Airway epithelial cell (primary cell): Measurements from ENCODE around the gene PDS5A. TPM values are rescaled to one million over a fixed set of nuclear protein-coding genes. Genes with fewer than 3 reads are reported as not detected.

Experiments
- total RNA-seq: library from RNA; depleted of rRNA; stranded (reverse); fragments of >200 nt; gene quantifications from 2 replicates; pipeline ENCODE4 v1.2.3, GENCODE V29; 2015

PDS5A gene, protein sequence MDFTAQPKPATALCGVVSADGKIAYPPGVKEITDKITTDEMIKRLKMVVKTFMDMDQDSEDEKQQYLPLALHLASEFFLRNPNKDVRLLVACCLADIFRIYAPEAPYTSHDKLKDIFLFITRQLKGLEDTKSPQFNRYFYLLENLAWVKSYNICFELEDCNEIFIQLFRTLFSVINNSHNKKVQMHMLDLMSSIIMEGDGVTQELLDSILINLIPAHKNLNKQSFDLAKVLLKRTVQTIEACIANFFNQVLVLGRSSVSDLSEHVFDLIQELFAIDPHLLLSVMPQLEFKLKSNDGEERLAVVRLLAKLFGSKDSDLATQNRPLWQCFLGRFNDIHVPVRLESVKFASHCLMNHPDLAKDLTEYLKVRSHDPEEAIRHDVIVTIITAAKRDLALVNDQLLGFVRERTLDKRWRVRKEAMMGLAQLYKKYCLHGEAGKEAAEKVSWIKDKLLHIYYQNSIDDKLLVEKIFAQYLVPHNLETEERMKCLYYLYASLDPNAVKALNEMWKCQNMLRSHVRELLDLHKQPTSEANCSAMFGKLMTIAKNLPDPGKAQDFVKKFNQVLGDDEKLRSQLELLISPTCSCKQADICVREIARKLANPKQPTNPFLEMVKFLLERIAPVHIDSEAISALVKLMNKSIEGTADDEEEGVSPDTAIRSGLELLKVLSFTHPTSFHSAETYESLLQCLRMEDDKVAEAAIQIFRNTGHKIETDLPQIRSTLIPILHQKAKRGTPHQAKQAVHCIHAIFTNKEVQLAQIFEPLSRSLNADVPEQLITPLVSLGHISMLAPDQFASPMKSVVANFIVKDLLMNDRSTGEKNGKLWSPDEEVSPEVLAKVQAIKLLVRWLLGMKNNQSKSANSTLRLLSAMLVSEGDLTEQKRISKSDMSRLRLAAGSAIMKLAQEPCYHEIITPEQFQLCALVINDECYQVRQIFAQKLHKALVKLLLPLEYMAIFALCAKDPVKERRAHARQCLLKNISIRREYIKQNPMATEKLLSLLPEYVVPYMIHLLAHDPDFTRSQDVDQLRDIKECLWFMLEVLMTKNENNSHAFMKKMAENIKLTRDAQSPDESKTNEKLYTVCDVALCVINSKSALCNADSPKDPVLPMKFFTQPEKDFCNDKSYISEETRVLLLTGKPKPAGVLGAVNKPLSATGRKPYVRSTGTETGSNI (N-terminal part only)
- 47.2 and 49.2 TPM in 2 replicates for total RNA-seq

DNA sequence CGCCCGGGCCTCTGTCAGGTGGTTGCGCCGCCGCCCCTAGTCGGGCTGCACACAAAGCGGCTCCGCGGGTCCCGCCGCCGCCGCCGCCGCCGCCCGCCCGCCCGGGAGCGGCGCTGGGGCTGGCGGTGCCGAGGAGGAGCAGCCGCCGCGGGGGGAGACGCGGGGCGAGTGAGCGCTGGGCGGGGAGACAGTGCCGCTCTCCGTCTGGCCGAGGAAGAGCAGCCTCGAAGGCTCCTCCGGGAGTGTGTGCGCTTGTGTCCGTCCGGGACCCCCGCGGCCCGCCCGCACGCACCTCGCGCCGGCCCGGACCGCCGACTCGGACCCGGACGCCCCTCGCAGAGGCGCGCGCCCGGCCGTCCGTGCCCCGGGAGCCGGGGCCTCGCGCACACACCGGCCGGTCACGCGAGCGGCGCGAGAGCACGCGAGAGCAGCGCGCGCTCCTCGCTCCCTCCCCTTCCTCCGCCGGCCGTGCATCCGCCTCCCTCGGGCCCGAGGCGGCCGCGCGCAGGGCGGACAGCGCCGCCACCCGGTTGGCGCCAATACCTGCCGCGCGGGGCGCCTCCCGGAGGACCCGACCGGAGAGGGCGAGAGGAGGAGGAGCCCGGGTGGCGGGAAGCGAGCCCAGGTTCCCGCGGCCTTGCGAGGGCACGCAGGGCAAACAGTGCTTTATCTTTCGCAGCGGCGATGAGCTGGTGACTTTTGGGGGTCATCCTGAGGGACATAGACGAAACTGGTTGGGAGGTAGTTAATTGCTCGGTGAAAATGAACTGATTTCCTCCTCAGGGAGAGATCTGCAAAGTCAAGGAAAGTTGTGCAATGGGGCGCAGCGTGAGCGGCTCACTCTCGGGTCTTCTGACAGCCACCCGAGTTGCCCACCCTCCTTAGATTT, at the start of gene PDS5A:
Gene PDS5A (minus strand): TSS at position 423 of the 889 bp plus-strand sequence. CDS start 1,334 bp downstream, outside the sequence.

Other genes starting within 250 kb of the PDS5A start
- 4.2 TPM in 2 replicates for gene N4BP2, start 78.9 kb upstream of the PDS5A start, total RNA-seq
- gene RHOH, start 219.1 kb upstream of the PDS5A start, total RNA-seq, result not detected in 2 replicates